CD4-positive, alpha-beta T cell treated with Interleukin-17A for 1 hour (primary cell): Measurements from ENCODE around the gene IGSF6.
"Not testable (repeated sequence)": the region's sequence is repeated elsewhere in the genome, so short reads cannot be mapped to it uniquely, and the experiment has no call there.

Experiments used
- DNase-seq: peaks from one replicate; pipeline ENCODE4 v3.0.0-alpha.2; 2020

The IGSF6 gene

DNA sequence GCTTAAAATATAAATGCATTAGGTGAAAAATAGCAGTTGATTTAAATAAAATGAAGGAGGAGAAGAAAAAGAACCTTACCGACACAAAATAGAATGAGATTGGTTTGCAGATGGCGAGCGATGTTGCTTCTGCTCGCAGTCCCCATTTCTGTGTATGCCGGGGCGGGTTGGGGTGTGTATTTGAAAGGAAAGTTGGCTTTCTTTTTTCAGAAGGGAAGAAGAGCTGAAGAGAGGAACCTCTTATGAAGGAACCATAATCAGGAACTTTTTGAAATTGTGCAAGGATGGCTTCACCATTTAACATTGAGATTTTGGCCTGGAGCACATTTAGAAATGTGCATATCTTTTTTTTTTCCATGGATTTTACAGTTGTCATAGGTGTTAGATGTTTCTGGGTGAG, at the start of gene IGSF6:
IGSF6 (minus strand) TSS at position 156 of the 400 bp plus-strand sequence; CDS start at position 146, 10 bp downstream.
- no peak for DNase-seq

DNA sequence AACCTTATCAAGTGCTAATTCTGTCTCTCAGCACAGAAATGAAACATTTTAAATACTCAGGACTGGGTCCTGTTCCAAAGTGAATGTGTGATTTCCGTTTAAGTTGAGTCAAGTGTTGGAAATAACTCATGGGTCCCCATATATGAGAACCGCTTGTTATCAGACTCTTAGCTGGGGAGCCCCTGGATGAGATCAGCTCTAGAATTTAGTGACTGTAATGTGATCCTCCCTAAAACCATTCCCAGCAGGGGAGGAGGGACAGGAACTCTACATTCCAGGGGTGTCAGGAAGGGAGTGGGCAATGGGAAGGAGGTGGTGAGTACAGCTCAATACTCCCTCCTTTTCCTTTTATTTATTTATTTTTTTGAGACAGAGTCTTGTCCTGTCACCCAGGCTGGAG, 48.9 kb upstream of the IGSF6 start:
- no peak for DNase-seq

- DNase-seq: no peak
Measured at GRCh38 chr16:21698169-21699032, 46.0 kb upstream of the IGSF6 start.

DNA sequence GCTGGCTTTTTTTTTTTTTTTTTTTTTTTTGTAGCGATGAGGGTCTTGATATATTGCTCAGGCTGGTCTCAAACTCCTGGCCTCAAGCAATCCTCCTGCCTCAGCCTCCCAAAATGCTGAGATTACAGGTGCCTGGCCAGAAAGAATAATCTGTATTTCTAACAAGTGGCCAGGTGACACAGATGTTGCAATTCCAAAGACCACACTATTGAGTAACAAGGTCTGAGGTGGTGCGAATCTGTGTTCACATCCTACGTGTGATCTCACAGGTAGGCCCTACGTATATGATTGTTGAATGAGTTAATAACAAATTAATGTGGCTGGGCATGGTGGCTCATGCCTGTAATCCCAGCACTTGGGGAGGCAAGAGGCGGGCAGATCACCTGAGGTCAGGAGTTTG, 44.6 kb upstream of the IGSF6 start:
- DNase-seq: no peak

DNA sequence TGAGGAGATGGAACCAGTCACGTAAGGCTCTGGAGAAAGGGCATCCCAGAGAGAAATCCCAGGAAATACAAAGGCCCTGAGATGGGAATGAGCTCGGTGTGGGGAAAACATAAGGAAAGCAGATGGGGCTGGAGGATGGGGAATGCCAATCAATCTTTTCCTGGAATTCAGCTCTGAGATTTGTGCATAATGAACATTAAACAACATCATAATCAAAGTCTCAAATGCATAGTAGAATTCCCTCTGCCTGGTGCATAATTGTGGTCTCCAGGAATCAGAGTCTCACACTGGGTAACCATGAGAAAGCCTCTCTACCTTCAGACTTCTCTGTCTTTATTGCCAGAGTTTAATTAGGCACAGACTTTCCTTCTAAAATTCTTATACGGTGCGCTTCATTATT, 42.2 kb upstream of the IGSF6 start:
- no peak for DNase-seq

DNA sequence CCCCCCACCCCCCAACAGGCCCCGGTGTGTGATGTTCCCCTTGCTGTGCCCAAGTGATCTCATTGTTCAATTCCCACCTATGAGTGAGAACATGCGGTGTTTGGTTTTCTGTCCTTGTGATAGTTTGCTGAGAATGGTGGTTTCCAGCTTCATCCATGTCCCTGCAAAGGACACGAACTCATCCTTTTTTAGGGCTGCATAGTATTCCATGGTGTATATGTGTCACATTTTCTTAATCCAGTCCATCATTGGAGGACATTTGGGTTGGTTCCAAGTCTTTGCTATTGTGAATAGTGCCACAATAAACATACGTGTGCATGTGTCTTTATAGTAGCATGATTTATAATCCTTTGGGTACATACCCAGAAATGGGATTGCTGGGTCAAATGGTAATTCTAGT, 38.6 kb upstream of the IGSF6 start:
- not testable (repeated sequence) for DNase-seq

- no peak for DNase-seq
Measured at GRCh38 chr16:21689107-21689506, 36.7 kb upstream of the IGSF6 start.

DNA sequence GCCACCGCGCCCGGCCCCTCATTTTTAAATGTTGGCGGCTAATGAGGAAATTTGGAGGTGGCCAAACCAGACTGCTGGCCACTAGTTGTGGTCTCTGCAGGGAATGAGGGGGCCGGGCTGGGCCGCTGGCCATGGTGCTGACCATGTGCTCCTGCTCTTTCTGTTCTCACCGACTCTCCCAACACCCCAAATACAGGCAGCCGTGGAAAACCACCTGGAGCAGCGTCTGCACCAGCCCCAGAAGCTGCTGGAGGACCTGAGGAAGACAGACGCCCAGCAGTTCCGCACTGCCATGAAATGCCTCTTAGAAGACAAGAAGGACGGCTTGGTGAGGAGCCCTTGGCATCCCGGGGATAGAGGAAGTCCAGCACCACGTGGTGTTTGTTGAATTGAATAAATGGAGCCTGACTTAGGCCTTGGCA, 32.6 kb upstream of the IGSF6 start:
- no peak for DNase-seq

GRCh38 chr16:21684199-21684598, 31.8 kb upstream of the IGSF6 start:
- DNase-seq: peak; percentile 29

- no peak for DNase-seq
Measured at GRCh38 chr16:21683184-21683583, 30.8 kb upstream of the IGSF6 start.

GRCh38 chr16:21680714-21681113, 28.3 kb upstream of the IGSF6 start:
- not testable (repeated sequence) for DNase-seq

- not testable (repeated sequence) for DNase-seq
Measured at GRCh38 chr16:21674456-21674855, 22.0 kb upstream of the IGSF6 start.

DNA sequence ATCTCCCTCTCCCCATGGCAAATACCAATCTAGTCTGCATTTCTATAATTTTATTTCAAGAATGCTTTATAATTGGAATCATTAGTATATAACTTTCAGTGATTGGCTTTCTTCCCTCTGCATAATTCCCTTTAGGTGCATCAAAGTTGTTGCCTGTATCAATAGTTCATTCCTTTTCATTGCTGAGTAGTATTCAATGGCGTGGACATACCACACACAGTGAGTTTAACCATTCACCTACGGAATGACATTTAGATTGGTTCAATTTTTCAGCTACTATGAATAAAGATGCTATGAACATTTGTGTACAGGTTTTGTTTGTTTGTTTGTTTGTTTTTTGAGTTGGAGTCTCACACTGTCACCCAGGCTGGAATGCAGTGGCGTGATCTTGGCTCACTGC, 21.1 kb upstream of the IGSF6 start:
- DNase-seq: no peak

DNA sequence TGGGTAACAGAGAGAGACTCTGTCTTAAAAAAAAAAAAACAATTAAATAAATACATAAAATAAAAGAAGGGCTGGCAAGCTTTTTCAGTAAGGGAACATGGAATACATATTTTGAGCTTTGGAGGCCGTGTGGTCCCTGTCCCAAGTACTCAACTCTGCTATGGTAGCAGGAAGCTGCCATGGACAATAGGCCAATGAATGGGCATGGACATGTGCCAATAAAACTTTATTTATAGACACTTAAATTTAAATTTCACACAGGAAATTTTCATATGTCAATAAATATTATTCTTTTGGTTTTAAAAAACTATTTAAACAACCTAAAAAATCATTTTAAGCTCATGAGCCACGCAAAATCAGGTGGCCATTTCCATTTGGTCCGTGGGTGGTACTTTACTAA, 15.2 kb upstream of the IGSF6 start:
- DNase-seq: no peak

DNA sequence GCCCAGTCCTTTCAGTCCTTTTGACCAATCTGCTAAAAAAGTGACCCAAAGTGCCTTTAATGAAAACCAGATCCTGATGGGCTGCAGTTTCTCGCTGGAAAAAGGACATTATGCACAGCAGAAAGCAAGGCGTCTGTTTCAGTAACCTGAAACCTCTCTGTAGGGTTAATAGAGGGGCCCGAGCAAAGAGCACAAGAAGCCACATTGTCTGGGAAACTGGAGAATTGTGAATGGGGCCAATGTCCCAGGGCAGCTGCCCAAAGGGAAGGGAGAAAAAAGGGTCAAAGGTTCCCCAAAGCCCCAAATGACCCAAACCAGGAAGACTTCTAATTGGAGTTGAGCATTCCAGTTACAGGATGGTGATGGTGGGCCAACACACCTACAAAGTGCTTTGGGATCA, 14.4 kb upstream of the IGSF6 start:
- DNase-seq: no peak

GRCh38 chr16:21664801-21665492, 12.5 kb upstream of the IGSF6 start:
- no peak for DNase-seq

DNA sequence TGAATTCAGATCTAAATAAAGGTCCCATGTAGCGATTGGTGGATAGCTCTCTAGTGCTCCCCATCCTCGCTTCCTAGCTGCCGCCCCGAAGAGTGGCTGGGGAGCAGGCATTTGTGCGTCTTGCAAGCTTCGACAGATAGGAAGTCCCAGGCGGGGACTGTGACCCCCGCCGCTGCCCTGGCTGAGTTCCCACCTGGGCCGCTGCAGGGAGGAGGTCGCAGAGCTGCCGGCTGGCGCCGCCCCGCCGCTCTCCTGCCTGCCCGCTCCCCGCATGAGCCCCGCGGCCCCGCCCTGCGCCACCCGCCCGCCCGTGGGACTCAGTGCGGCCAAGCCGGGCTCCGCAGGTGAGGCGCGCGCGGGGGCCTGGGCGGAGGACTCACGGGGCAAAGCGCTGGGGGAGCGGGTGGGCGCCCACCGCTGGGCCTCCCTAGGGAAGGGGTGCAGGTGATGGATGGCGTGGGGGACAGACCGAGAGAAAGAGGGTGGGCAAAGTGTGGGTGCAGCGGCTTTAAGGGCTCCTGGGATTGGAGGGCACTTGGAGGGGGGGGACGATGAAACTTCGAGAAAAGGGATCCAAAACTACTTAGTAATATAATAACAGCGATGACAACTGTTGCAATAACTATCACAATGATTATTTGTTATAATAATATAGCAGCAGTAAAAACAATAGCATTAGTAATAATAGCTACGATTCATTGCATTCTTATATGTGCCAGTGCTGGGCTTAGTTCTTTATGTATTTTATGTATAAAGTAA, 11.7 kb upstream of the IGSF6 start, which contains the start of gene OTOA:
OTOA (plus strand) TSS at position 80 of the 759 bp plus-strand sequence. CDS start 14,547 bp downstream, outside the sequence.
- DNase-seq: no peak

DNA sequence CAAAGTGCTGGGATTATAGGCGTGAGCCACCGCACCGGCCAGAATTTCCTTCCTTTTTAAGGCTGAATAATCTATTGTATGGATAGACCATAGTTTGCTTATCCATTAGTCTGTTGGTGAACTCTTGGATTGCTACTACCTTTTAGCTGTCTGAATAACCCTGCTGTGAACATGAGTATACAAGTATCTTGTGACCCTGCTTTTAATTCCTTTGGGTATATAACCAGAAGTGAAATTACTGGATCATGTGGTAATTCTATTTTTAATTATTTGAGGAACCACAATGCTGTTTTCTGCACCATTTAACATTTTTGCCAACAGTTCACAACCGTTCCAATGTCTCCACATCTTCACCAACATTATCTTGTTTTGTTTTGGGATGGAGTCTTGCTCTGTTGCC, 6.7 kb upstream of the IGSF6 start:
- DNase-seq: no peak

GRCh38 chr16:21656795-21657768, 4.7 kb upstream of the IGSF6 start:
- DNase-seq: peak; percentile 78

- DNase-seq: no peak
Measured at GRCh38 chr16:21654881-21655280, 2.5 kb upstream of the IGSF6 start.

DNA sequence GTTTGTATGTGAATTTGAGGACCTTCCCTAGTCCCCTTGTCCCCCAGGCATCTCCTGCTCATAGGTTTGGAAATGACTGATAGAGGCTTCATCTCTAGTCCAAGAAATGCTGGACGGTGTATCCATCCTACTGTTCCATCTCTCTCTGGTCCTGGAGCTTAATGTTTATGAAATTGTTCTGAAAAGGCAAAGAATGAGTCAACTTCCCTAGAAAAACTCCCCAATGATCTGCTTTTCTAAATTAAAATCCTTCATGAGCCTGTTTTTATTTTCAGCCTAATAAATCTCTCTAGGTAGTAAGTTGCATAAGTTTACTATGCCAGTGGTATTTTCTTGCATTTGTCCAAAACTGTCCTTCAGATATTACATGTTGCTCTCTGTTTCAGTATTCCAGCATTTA, 2.1 kb upstream of the IGSF6 start:
- no peak for DNase-seq

DNA sequence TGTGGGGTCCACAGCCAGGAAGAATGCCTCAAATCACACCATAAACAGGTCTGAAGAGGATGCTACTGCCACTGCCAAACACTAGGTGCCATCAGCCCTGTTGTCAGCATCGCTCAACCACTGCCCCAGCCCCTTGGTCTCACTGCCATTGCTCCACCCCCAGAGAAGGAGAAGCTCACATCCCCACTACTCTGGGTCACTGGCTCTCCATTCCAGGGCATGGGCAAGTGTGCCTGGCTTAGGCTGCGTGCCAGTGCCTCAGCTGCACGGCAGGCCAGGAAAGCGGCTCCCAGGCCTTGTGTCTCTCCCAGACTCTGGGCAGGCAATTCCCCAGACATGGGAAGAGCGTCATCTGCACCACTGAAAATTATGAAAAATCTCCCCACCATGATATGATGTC, 1.2 kb upstream of the IGSF6 start:
- no peak for DNase-seq
